Mesothelial cell of epicardium (in vitro differentiated cells): ENCODE results near the gene OR56B4. TPM values are rescaled to one million over a fixed set of nuclear protein-coding genes. Genes with fewer than 3 reads are reported as not detected.
"Not testable (repeated sequence)": the region's sequence is repeated elsewhere in the genome, so short reads cannot be mapped to it uniquely, and the experiment has no call there.

Source experiments
- DNase-seq, 2 experiments: peaks; one replicate each; pipeline ENCODE4 v3.0.0; 2021; ENCODE audit warnings: low spot score in 2 of 2; ENCODE audit not compliant: unreplicated experiment in 2 of 2
- H3K27ac Mint-ChIP-seq: 2 replicates; pipeline ENCODE4 v1.8.0; 2021; ENCODE audit warnings: mixed read lengths
- H3K27me3 Mint-ChIP-seq: 2 replicates; pipeline ENCODE4 v1.8.0; 2021; ENCODE audit warnings: low read depth, mixed read lengths
- H3K36me3 Mint-ChIP-seq: 2 replicates; pipeline ENCODE4 v1.8.0; 2021; ENCODE audit warnings: mixed read lengths
- H3K4me1 Mint-ChIP-seq: 2 replicates; pipeline ENCODE4 v1.8.0; 2021; ENCODE audit warnings: mixed read lengths
- H3K4me3 Mint-ChIP-seq: 2 replicates; pipeline ENCODE4 v1.8.0; 2021; ENCODE audit warnings: mild to moderate bottlenecking, moderate library complexity, mixed read lengths
- H3K9me3 Mint-ChIP-seq: 2 replicates; pipeline ENCODE4 v1.8.0; 2021; ENCODE audit warnings: mixed read lengths
- CTCF ChIP-seq: fragments of 200-600 bp; sonication (generic); IDR thresholded peaks from one replicate; pipeline ENCODE4 v1.5.0; 2021; ENCODE audit warnings: antibody characterized with exemption; ENCODE audit not compliant: unreplicated experiment
- total RNA-seq: library from RNA; stranded (reverse); gene quantifications from 3 replicates; pipeline ENCODE4 v1.2.1, GENCODE V29; 2021

The OR56B4 gene
- not detected in 3 replicates for total RNA-seq

GRCh38 chr11:6107384-6107783 is at the start of gene OR56B4:
Gene OR56B4 (plus strand): TSS chr11:6107684. CDS start chr11:6107779, 95 bp downstream.
- H3K4me1 Mint-ChIP-seq, H3K36me3 Mint-ChIP-seq, DNase-seq, H3K27me3 Mint-ChIP-seq, H3K4me3 Mint-ChIP-seq, H3K27ac Mint-ChIP-seq, H3K9me3 Mint-ChIP-seq: not testable (repeated sequence)

GRCh38 chr11:6061475-6061874 is 46.0 kb upstream of the OR56B4 start:
- TF ChIP-seq CTCF = no peak
- H3K27me3 Mint-ChIP-seq = peaks cover 26% of the 10 kb centered on the region
- no peaks in the 10 kb centered on the region for H3K4me1 Mint-ChIP-seq
- H3K9me3 Mint-ChIP-seq = no peaks in the 10 kb centered on the region
- H3K27ac Mint-ChIP-seq = no peak overlapping the region
- H3K36me3 Mint-ChIP-seq = no peaks in the 10 kb centered on the region
- no peak overlapping the region for H3K4me3 Mint-ChIP-seq
- no peak for DNase-seq

GRCh38 chr11:6062691-6063358 is 44.7 kb upstream of the OR56B4 start:
- H3K27ac Mint-ChIP-seq = no peak overlapping the region
- DNase-seq = no peak
- no peaks in the 10 kb centered on the region for H3K4me1 Mint-ChIP-seq
- no peak for TF ChIP-seq CTCF
- no peaks in the 10 kb centered on the region for H3K9me3 Mint-ChIP-seq
- H3K36me3 Mint-ChIP-seq = no peaks in the 10 kb centered on the region
- H3K27me3 Mint-ChIP-seq = peaks cover 29% of the 10 kb centered on the region
- no peak overlapping the region for H3K4me3 Mint-ChIP-seq

- no peaks in the 10 kb centered on the region for H3K36me3 Mint-ChIP-seq
- no peaks in the 10 kb centered on the region for H3K9me3 Mint-ChIP-seq
- no peak for DNase-seq
- no peaks in the 10 kb centered on the region for H3K4me1 Mint-ChIP-seq
- H3K4me3 Mint-ChIP-seq = no peak overlapping the region
- TF ChIP-seq CTCF = no peak
- H3K27me3 Mint-ChIP-seq = peaks cover 14% of the 10 kb centered on the region
- H3K27ac Mint-ChIP-seq = no peak overlapping the region
Observed at GRCh38 chr11:6067502-6067901, 40.0 kb upstream of the OR56B4 start.

GRCh38 chr11:6076443-6076842 is 31.0 kb upstream of the OR56B4 start:
- H3K4me1 Mint-ChIP-seq, H3K4me3 Mint-ChIP-seq, H3K27me3 Mint-ChIP-seq, H3K27ac Mint-ChIP-seq, H3K36me3 Mint-ChIP-seq, DNase-seq: not testable (repeated sequence)
- H3K9me3 Mint-ChIP-seq = peaks cover 14% of the 10 kb centered on the region

GRCh38 chr11:6077723-6078122 is 29.8 kb upstream of the OR56B4 start:
- Mint-ChIP-seq H3K9me3 (peaks cover 14% of the 10 kb centered on the region), H3K27me3 (no peaks in the 10 kb centered on the region), H3K36me3 (no peaks in the 10 kb centered on the region), H3K4me3 (no peak overlapping the region), H3K4me1 (no peaks in the 10 kb centered on the region), H3K27ac (no peak overlapping the region)
- no peak for DNase-seq
- TF ChIP-seq CTCF = no peak

GRCh38 chr11:6079463-6079862 is 28.0 kb upstream of the OR56B4 start:
- H3K27ac Mint-ChIP-seq = no peak overlapping the region
- DNase-seq = no peak
- no peaks in the 10 kb centered on the region for H3K4me1 Mint-ChIP-seq
- no peaks in the 10 kb centered on the region for H3K27me3 Mint-ChIP-seq
- no peaks in the 10 kb centered on the region for H3K36me3 Mint-ChIP-seq
- H3K4me3 Mint-ChIP-seq = no peak overlapping the region
- peaks cover 25% of the 10 kb centered on the region for H3K9me3 Mint-ChIP-seq
- TF ChIP-seq CTCF = no peak
